Measurements from ENCODE around the gene RFXANK.
"Not testable (repeated sequence)": the region's sequence is repeated elsewhere in the genome, so short reads cannot be mapped to it uniquely, and the experiment has no call there.

The RFXANK gene

DNA sequence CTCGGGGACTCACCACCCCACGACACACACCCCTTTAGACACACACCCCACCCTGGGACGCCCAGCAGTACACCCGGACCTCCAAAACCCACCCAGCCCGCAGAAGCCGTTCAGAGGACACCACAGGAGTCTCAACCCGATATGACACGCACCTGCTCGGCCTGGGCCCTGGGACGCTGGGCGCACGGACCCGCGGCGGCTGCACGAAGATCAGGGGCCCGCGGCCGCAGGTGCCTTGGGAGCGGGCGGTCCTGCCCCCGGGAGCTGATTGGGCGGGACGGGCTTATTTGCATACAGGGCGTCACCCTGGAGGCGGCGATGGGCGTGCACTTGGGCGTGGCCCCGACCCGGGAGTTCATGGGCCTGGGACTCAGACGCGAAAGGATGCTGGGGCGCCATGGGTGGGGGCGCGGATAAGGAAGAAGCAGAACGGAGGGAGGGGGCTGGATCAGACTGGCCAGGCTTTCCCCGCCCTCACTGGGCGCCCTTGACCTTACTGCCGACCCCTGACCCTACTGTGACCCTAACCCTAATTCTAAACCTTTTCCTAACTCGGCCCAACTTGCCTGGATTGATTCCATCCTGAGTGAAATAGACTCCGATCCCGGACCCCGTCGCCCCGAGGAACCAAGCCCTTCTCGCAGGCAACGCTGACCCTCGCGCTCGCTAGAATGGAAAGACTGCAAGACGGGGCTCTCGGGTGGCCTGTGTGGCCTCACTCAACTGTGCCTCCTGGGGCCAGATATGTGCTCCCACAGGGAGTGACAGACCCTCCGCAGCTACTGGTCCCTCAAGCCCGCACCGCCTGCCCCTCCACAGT lies 21.8 kb upstream of the RFXANK start, which contains the start of gene MEF2B:
Gene MEF2B (minus strand): TSS at position 211 of the 820 bp plus-strand sequence. CDS start 19,528 bp downstream, outside the sequence.
- DNase-seq (ENCODE audit: low read depth) = peak; percentile 64

DNA sequence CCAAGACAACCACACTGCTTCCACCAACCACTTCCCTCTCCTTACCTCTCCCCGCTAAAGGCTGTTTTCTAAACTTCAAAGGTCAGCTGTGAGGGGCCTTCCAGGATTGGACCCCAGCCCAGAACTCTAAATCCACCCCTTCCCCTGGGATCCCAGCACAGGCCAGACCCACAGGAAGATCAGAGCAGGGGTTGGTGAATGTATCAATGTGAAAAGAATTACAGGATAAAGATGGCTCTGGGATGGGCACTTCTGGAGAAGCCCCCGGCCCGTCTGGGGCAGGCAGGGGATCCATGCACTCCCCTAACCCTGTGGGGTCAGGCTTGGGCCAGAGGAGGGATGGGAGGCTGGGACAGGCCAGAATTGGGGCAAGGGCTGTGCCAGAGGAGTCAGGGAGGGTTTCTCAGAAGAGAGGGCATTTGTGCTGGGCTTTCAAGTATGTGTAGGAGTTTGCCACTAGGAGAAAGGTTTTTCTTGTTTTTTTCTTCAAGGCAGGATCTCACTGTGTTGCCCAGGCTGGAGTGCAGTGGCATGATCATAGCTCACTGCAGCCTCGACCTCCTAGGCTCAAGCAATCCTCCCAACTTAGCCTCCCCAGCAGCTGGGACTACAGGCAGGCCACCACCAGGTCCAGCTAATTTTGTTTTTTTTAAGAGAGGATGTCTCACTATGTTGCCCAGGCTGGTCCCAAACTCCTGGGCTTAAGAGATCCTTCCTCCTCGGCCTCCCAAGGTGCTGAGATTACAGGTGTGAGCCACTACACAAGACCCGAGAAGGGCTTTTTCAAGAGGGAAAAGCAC lies 21.0 kb upstream of the RFXANK start:
- DNase-seq (ENCODE audit: low read depth) = no peak

- no peak for DNase-seq (ENCODE audit: low read depth)
Measured at GRCh38 chr19:19171821-19172532, 20.1 kb upstream of the RFXANK start.

GRCh38 chr19:19173243-19173642 lies 18.8 kb upstream of the RFXANK start:
- DNase-seq (ENCODE audit: low read depth) = not testable (repeated sequence)

- DNase-seq (ENCODE audit: low read depth) = no peak
Measured at GRCh38 chr19:19176950-19177349, 15.1 kb upstream of the RFXANK start.

GRCh38 chr19:19179548-19180441 lies 12.3 kb upstream of the RFXANK start:
- no peak for DNase-seq (ENCODE audit: low read depth)

DNA sequence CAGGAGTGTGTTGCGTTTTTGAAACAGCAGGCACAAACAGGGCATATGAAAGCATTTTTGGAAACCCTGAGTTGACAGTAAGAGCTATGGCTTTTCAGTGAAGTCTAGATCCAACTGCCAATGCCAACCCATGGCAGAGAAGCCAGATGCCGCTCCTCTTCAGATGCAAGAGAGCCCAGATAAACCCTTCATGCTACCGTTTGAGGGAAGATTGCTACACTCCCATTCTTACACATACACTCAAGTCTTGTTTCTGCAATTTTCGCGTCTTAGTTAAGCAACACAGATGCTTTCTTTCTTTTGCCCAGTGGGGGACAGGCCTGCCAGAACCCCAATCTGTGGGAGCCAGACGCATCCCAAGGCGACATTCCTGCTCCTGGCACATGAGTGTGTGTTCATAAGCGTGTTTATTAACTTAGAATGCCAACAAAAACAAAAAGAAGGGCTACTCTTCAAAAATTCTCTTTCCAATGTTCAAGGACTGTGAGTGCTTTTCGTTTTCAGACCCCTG lies 10.5 kb upstream of the RFXANK start:
- DNase-seq (ENCODE audit: low read depth) = no peak

DNA sequence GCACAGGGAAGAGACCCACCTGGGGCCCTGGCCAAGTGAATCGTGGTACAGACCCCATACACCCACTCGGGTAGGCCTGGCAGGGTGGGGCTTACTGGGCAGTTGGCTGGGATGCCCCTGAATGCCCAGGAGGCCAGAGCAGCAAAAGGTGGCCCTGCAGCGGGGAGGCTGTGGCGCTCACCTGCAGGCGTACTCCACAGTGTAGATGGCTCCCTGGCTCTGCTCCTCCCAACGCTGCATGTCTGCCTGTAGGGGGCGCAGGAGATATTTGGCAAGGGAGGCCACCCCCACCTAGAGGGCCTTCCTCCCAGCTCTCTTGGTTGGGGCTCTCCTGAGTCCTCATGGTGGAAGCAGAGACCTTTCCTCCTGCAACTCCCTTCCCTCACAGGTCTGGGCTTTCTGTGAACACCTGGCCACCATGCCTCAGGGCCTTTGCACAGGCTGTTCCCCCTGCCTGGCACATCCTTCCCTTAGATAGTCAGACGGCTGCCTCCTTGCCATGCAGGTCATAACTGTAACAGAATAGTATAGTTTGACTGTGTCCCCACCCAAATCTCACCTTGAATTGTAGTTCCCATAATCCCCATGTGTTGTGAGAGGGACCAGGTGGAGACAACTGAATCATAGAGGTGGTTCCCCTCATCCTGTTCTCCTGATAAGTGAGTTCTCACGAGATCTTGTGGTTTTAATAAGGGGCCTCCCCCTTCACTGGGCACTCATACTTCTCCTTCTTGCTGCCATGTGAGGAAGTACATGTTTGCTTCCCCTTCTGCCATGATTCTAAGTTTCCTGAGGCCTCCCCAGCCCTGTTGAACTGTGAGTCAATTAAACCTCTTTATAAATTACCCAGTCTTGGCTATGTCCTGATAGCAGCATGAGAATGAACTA lies 6.0 kb upstream of the RFXANK start:
- DNase-seq (ENCODE audit: low read depth) = peak; percentile 32

DNA sequence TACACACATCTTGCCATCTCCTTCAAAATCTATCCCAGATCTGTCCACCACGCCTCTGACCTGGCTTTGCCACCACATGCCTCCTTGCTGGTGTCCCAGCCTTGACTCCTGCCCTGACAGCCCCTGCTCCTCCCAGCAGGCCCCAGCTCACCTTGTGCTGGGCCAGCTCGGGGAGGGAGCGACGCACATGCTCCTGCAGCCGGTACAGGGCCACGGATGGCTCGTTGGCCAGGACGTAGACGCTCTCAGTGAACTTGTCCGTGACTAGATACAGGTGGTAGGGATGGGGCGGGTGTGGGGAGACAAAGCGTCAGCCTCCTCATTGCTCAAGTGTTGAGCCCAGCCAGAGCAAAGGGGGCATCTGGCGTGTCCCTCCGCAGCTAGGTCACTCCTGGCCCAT lies 5.3 kb upstream of the RFXANK start:
- DNase-seq (ENCODE audit: low read depth) = no peak

GRCh38 chr19:19191768-19192077 lies 335 bp upstream of the RFXANK start:
- no peak for DNase-seq (ENCODE audit: low read depth)

DNA sequence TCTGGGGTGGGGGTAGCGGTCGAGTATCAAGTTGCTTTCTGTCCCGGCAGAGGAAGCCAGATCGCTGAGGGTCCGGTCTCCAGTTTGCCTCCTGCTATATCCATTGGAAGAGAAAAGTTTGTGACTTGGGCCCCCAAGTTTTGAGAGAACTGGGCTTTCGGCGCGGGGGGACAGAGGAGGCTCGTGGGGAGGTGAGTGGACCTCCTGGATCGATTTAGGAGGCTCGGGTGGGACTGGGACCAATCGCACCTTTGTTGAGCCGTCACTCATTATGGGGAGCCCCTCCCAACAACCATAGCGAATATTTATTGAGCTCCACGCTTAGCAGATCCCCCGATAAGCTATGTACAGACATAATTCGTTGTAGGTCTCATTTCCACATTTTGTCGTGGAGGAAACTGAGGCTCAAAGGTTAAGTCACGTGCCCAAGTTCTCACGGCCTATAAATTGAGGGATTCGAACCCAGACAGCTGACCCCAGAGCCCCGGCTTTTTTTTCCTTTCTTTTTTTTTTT lies 909 bp downstream of the RFXANK start:
- no peak for DNase-seq (ENCODE audit: low read depth)

- DNase-seq (ENCODE audit: low read depth) = no peak
Measured at GRCh38 chr19:19193926-19194325, 1.9 kb downstream of the RFXANK start.

DNA sequence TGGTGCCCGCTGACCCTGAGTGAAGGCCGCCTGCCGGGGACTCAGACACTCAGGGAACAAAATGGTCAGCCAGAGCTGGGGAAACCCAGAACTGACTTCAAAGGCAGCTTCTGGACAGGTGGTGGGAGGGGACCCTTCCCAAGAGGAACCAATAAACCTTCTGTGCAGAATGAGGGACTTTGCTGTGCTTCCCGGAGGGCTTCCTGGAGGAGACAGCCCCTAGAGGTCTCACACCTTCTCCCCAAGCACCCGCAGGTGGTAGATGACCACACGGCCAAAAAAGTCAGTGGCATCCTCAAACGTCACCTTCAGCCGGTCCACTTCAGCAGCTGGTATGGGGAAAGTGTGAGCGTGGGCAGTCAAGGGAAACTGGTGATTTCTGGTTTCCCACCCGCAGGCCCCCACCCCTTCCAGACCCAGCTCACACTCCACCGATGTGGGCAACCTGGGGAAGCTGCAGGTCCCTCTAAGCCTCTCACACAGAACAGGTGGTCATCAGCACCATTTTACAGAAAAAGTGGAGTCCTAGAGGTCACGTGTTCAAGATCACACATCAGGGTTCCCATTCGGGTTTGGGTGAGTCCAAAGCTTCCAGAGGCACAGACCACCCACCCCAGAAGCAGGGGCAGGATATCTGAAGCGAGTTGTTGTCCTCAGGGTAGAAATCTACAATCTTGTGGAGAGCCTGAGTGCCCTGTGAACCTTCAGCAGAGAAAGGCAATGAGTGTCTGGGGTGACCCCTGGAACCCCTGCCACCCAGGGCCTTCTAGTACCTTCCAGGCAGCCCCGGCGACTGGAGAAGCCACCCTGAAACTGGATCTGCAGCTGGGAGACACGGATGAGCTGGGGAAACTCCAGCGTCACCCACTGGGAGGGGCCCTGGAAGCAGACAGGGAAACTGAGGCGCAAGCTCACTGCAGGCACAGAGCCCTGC lies 9.9 kb downstream of the RFXANK start:
- DNase-seq (ENCODE audit: low read depth) = no peak

DNA sequence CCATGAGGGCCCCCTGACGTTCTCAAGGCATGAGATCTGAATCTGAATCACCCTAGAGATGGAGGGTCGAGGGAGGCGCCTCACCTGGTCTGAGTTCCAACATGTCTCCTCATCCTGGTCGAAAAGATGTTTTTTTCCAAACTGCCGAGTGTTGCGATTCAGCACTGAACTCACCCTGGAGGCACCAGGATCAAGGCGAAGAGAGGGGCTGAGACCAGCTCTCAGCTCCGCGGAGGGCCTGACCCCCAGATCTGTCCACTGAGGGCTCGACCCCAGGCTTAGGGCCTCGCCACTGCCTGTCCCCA lies 10.6 kb downstream of the RFXANK start:
- DNase-seq (ENCODE audit: low read depth) = no peak

GRCh38 chr19:19203012-19203856 lies 11.2 kb downstream of the RFXANK start, which contains the start of gene NR2C2AP:
Gene NR2C2AP, minus strand, starts transcription at chr19:19203414. Its CDS starts 354 bp downstream, at chr19:19203060.
- peak; percentile 83 for DNase-seq (ENCODE audit: low read depth)

DNA sequence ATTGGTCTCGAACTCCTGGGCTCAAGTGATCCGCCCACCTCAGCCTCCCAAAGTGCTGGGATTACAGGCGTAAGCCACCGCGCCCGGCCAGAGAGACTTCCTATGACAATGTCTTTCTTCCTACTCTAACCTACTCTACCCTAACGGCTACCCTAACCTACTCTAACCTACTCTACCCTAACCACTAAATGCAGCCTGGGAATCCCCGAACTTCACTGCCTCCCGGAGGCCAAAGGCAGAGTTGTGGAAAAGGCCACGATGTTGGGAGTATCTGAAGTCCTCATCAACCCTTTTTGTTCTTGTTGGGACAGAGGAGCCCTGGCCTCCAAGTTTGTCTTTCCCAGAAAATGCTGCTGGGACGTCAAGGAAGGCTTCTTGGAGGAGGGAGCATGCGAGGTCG lies 12.1 kb downstream of the RFXANK start:
- no peak for DNase-seq (ENCODE audit: low read depth)

DNA sequence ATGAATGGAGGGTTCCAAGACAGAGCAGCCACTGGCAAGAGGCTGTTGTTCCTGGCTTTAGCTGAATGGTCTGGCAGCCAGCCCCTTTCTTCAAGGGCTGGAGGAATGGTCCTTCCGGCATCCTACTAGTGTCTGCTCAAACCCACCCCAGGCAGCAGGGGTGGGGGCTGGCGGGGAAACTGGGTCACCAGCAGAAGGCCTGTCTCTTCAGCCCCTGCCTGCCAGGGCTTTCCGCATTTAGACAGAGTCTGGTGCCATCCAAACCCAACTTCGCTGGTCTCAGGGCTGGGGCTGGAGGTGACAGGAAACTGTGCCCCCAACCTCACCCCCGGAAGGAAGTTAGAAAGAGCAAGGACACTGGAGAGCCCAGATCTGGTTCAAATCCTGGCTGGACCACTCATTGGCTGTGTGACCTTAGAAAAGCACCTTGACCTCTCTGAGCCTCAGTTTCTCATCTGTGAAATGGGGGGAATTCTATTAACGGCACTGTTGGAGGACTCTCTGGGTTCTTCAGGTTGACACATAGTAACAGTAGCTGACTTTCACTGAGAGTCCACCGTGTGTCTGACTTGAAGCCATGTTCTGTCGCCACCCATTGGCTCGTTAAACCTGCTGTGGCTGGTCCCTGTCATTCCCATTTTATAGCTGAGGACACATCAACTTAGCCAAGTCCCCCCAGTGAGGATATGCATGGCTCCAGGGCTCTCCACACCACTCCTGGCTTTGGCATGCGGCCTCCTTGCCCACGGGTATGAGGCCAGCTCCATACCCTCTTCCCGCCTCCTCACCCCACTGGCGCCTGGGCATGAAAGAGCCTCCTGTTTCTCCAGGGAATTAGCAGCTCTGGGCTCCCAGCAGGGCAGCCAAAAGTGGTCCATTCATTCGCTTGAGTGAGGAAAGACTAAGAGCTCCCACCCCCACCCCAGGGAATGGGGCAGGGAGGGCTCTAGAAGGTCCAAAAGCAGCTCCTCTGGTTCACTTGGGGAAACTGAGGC lies 13.7 kb downstream of the RFXANK start:
- DNase-seq (ENCODE audit: low read depth) = no peak

Measured in T-helper 22 cell (primary cell).